GM12872 (cell line): ENCODE measurements around the gene HCN1.

Source experiments
- CTCF ChIP-seq: IDR thresholded peaks from 3 replicates; pipeline ENCODE4 v1.5.1; 2011; ENCODE audit warnings: low read depth, mild to moderate bottlenecking, low read length, moderate library complexity; ENCODE audit not compliant: insufficient read depth

The HCN1 gene

GRCh38 chr5:45508135-45508534 lies 188.0 kb downstream of the HCN1 start:
- no peak for TF ChIP-seq CTCF

GRCh38 chr5:45507178-45507577 lies 189.0 kb downstream of the HCN1 start:
- no peak for TF ChIP-seq CTCF

GRCh38 chr5:45491368-45491767 lies 204.8 kb downstream of the HCN1 start:
- TF ChIP-seq CTCF = no peak

GRCh38 chr5:45484781-45485180 lies 211.4 kb downstream of the HCN1 start:
- no peak for TF ChIP-seq CTCF

- TF ChIP-seq CTCF = no peak
Observed at GRCh38 chr5:45454114-45454513, 242.1 kb downstream of the HCN1 start.

GRCh38 chr5:45440466-45440865 lies 255.7 kb downstream of the HCN1 start:
- no peak for TF ChIP-seq CTCF

- TF ChIP-seq CTCF = no peak
Observed at GRCh38 chr5:45437752-45438151, 258.4 kb downstream of the HCN1 start.
